ENCODE data around the gene ENAM.
"Not testable (repeated sequence)": the region's sequence is repeated elsewhere in the genome, so short reads cannot be mapped to it uniquely, and the experiment has no call there.

The ENAM gene

DNA sequence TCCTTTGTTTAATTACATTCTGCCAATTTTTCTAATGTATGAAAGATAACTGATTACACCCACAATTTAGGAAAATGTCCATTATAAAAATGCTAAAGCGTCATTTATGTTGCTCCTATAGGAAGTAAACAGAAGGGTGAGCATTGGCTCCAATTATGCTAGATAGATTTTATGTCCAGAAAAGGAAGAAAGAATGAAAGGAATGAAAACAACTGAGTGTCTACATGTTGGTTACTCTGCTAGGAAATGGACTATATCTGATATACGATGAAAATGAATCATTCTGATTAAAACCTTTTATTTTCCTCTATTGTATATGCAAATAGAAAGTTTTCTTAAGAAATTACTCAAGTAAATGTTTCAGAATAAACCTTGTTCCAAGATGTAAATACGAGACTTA, 1.6 kb downstream of the ENAM start:
- DNase-seq: no peak

DNA sequence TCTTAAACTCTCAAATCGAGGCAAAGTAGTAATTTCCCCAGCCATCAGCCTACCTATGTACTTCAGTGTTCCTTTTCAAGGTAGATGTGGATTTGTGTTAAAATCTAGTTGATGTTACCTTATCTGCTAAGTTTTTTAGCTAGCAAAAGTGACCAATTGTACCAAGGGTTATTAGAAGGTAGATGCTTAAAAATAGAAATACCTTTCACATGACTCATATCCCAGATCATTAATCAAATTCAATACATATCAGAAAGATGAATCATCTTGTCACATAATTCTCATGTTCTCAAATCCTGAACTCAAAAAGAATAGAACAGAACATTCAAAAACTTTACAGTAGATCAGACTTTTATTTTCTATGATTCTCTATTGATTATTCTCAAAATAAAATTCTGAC, 3.5 kb downstream of the ENAM start:
- no peak for DNase-seq

DNA sequence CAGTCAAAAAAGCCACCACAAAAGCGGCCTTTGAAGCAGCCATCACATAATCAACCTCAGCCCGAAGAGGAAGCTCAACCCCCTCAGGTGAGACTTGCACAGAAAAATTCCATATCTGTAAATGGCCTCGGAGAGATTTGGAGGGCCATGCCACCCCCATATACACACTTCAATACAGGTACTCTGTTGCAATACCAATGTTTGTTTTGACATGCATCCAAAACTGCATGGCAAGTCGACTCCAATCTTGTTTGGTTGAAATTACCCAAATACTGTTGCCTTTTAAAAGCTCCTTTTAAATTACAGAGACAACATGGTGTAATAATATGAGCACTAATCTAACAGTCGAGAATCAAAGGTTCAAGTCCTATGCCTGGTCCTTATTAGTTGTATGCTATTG, 5.9 kb downstream of the ENAM start:
- no peak for DNase-seq

DNA sequence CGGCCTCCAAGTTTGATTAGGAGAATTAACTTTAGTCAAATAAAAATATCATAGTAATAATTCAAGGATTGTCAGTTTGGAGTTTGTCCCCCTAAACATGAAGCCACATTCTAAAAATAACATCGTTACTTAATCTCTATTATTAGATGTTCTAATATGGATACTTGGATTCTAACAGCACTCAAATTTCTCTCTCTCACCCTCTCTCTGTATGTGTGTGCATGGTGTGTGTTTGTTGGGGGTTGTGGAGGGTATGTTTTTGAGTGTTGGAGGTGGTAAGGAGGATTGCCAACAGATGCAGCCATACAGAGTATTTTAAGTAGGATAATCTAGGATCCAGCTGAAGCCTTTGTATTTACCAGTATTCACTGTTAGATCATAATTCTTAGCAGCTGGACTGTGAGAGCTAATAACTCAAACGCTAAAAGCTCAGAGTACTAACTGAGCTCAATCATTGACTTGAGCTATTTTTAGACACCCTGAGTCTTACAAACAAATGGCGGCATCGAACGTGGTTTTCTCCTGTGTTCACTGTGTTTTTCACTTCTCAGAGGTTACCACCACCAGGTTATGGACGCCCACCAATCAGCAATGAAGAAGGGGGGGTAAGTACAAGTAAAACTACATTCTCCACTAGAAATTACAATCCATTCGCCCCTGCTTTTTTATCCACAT, 8.8 kb downstream of the ENAM start:
- DNase-seq: peak; percentile 68

DNA sequence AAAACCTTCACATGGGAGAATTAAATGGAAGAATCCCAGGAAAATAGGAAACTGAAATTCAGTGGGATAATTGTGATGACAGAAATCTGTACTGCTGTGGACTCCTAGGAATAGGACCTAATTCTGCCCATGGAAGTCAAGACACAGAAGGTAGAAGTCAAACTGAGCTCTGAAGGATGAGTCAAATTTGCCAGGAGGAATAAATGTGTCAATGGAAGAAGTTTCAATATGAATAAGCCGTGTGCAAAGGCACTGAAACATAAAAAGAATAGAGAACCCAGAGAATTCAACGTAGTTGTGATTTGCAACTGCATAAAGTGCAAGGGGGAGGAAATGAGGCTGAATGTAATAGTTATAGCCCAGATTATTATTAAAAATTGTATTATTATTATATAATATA, 11.6 kb downstream of the ENAM start:
- no peak for DNase-seq

DNA sequence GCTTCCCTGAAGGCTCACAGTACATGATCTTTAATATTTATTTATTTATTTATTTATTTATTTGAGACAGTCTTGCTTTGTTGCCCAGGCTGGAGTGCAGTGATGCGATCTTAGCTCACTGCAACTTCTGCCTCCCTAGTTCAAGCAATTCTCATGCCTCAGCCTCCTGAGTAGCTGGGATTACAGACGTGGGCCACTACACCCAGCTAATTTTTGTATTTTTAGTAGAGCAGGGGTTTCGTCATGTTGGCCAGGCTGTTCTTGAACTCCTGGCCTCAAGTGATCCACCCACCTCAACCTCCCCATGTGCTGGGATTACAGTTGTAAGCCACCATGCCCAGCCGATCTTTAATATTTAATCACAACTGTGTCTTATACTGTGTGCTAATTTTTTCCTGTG, 22.2 kb downstream of the ENAM start:
- DNase-seq: not testable (repeated sequence)

DNA sequence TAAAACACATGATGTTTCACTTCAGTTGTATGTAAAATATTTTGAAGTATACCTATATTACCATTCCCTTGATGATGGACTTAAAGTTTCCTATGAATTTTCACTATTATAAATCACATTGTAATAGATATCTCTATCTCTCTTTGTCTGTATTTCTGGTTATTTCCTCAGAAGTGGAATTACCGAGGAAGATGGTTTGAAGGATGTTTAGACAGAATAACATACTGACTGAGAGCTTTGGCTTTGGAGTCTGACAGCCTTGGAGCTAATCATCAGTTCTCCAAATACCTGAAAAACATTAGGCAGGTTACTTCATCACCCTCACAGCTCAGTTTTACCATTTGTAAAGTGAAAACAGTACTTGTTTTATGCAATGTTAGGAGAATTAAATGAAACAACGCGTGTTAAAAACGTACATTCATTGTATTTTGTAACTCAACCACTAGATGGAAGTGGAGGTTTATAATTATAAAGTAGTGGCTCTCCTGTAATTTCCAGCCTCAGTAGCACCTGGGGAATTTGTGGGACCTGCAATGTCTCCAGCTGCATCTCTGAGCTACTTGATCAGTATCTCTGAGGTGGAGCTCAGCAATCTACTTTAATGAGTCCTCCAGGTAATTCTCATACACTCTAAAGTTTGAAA, 23.4 kb downstream of the ENAM start:
- DNase-seq: peak; percentile 65

DNA sequence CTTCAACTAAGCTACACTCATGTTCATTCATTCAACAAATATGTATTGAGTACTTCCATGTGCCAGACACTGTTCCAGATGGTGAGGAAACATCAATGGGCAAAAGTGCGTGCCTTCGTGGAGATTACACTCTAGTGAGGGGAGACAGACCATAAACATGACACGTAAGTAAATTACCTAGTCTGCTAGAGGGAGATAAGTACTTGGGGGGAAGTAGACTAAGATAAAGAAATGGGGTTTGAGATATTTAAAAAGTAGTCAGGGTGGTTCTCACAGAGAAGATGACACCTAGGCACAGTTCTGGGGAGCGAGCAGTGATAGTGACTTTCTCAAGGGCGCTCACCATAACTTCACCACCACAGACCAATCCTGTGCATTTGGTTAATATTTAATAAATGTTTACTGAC, 26.1 kb downstream of the ENAM start:
- DNase-seq: no peak

DNA sequence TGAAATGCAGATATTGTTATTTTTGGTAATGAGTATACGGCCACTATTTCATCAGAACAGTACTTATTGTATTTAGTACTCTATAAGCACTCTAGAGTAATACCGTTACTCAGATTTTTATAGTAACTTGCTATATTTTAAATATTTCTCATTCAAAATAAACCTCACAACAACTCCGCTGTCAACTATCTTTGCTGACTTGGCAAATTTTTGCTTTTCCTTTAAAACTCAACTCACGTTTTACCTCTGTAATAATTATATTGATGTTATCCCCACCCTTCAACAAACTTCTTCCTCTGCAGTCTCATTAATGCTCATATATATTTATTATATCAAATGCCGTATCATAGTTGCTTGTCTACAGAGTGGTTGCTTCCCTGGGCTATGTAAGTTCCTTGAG, 28.8 kb downstream of the ENAM start:
- DNase-seq: no peak

DNA sequence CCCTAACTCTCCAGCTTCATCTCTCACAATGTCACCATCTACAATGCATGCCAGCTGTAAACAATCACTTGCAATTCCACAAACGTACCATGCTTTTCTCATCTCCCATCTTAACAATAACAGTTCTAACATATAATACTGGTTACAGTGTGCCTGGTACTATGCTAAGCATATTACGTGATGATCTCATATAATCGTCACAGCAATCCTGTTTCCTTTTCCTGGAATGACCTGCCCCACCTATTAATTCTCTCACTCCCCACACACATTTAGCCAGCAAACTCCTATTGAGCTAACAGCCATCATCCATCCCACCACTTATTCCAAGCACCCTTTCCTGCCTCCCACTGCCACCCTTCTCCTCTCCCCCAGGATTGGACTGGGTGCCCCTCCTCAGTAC, 29.9 kb downstream of the ENAM start:
- no peak for DNase-seq

DNA sequence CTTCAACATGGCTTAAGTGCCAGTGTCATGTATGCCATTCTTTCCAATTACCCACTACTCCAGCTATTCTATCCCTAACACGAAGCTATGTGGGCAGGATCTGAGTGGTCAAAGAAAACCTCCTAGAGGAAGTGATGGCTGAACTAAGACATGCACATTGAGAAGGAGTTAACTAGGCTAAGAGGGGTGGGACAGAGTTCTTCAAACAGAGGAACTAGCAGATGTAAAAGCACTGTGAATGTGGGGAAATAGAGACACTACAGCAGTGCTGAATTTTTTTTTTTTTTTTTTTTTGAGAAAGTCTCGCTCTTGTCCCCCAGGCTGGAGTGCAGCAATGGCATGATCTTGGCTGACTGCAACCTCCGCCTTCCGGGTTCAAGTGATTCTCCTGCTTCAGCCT, 31.6 kb downstream of the ENAM start:
- no peak for DNase-seq

DNA sequence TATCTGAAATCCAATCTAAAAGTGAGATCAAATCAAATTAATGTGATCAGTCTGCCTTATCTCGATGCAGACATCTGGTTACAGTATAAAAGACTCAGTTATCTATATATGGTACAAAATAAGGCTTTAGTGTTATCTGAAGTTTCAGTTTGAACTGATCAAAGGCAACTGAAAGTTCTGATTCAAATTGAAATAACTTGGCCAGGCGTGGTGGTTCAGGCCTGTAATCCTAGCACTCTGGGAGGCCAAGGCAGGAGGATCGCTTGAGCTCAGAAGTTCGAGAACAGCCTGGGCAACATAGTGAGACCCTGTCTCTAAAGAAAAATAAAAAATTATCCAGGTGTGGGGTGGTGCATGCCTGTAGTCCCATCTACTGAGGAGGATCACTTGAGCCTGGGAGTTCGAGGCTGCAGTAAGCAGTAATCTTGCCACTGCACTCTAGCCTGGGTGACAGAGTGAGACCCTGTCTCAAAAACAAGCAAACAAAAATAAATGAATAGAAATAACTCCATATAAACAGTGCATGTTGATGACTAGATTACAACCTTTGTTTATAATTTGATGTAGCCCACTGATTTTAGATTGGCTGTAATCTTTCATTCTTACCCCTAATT, 32.9 kb downstream of the ENAM start:
- DNase-seq: not testable (repeated sequence)

DNA sequence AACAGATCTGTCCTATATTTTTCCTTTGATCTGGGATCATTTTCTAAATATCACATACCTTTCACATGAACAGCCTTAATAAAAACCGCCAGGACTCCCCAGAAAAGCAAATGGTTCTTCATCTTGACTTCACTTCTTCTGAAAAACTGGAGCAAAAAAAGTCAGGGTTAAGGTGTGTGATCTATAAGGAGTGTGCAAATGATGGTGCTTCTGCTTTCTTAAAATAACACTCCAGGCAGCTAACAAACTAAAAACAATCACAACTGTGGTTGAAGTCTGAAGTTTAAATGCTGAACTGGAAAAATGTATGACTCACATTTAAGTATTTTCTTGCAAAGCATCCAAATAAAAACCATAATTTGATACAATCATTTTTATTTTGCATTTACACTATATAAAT, 37.8 kb downstream of the ENAM start, which contains the start of gene JCHAIN:
Gene JCHAIN (minus strand): TSS at position 140 of the 400 bp plus-strand sequence. CDS start 18 bp downstream, at position 122.
- no peak for DNase-seq

DNA sequence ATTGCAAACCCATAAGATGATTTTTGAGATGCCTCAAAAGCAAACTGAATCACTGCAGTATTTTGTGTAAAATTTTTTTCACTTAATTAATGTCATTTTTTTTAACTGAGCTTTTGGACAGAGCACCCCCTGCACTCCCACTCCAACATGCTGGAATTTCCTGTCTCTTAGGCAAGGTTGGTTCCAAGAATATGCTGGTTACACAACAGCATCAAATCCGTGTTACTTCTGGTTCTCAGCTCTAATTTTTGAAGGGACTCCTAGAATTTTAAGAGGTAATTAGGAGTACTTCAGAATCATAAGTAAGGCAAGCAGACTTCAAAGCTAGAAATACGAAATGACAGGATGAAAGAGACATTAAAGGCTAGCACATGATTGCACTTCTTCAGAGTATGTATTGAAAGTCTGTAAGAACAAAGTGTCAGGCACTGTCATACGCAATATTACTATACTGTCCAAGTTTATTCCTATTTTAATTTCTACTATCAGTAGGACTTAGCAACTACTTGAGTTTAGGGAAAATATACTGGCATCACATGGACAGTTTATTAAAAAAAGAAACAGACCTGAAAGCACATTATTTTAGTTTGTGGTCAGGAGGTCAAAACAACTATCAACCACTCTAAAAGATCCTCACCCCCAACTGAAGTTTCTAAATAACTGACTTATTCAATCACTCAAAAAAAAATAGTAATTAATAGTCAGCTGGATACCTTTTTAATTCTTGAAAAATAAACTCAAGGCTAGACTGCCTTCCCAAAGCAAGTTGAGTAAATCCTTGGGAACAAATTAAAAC, 39.4 kb downstream of the ENAM start:
- DNase-seq: no peak

DNA sequence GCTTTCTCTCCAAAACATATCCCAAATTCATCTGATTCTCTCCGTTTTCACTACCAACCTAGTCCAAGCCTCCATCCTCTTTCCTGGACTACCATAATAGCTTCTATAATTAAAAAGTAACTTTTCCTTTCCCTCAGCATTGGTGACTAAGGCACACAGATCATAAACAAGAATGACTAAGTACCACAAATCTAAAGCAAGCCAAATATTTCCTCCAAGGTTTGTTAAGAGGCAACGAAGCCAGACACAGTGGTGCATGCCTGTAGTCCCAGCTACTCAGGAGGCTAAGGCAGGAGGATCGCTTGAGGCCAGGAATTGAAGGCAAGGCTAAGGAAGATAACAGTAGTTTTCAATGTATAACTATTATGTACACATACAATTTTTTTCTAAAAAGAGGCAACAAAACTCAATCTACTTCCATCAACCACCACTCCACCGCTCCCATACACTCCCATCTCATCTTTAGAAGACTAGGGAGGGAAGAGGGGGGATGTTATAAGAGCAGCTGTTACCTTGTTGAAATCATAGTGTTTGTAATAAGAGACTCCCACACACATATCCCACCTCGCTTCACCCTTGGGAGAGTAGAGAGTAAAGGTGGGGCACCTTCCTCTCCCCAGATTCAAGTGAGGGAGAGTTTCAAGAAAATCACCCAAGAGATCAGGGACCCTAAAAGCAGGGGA, 41.9 kb downstream of the ENAM start:
- no peak for DNase-seq

DNA sequence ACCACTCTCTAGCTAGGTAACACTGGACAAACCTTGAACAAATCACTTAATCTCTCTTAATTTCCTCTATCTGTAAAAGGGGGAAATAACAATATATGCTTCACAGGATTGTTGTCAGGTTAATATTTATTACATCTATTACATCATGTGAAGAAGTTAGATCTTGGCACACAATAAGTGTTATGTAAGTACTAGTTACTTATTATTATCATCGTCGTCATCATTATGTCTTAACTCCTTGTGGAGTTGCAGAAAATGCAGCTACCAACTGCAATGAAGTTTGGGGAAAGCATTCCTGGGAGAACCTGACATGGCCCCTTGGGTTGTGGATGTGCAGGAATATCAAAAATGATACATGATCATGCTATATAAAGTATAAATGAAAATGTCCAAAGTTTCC, 42.5 kb downstream of the ENAM start:
- DNase-seq: no peak

DNA sequence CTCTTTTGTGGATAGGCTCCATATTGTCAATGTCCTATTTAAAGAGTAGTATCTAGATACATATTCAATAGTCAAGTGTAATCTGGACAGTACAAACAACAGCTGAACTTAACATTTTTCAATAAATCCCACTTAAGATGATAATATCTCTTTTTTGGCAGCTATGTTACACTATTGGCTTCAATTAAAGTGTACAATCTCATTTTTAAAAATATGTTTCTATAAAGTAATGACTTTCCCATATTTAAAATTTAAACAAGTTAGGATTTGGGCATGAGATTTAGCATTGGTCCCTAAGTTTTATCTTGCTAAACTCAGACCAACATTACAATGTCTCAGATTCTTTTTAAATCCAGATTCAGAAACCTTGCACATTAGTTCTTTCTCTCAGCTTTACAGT, 45.6 kb downstream of the ENAM start:
- DNase-seq: no peak

DNA sequence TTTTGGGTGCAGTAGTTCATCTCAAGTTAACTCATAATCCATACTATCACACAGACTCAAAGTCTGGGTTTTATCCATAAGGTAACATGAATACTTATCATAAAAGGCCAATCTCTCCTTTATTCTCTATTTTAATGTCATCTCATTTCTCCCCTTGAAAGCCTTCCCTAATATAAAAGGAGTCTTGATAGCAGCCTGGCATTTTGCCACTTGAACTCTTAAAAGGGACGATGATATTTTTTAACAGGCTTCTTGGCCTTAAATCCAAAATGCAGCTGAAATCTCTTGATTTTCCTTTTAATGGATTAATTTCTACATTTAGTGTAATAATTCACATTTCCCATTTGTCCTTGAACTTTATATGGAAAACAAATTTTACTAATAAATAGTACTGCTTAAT, 46.2 kb downstream of the ENAM start:
- no peak for DNase-seq

DNA sequence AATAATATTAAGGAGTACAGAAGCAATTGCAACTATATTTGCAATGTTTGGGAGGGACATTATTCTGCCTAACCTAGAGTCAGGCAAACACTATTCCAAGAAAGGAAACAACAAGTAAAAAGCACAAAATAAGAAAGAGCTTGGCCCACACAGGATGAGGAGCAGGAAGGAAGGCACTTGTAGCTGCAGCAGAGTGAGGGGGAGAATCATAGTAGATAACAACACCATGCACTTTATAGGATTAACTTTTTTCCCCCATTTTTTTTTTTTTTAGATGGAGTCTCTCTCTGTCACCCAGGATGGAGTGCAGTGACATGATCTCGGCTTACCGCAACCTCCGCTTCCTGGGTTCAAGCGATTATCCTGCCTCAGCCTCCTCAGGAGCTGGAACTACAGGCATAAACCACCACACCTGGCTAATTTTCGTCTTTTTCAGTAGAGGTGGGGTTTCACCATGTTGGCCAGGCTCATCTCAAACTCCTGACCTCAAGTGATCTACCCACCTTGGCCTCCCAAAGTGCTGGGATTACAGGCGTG, 48.1 kb downstream of the ENAM start:
- no peak for DNase-seq

DNA sequence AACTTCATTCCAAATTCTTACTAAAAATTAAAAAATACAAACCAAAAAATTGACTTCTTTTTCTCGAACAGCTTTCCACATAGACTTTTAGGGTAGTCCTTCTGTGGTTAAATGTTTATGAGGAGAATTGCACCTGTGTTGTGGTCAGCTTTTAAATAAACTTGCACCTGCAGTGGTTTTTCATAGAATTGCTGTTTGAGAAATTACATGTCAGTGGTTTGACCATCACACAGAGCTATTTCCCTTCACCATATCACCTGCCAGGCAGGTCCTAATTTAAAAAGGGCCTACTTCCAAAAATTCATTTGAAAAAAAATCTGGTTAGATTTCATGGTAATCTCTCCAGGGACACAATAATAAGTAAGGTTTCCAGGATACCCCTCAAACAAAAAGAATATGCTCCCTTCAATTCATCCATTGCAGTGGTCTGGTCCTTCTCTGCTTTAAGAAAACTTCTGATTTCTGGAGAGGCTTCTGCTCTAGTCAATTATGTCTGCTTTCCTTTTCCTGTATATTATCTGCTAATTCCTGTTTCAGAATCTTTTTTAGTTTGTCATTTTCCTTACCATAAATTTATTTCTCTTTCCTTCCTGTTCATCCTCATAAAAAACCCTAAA, 49.9 kb downstream of the ENAM start:
- DNase-seq: no peak

DNA sequence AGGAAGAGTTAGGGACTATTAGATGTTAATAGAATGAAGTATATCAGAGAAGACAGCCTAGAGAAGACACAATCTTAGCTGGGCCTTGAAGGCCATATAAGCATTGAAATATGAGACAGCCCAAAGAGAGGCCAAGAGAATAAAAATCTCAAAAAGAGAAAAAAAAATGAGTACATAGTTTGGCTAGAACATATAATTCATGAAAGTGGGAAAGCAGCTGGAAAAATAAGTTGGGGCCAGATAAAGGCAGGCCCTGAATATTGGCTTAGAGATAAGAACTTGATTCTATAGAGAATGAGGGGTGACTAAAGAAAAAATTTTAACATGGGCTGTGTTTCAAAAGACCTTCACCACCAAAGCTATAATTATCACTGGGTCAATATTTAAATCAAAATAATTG, 52.4 kb downstream of the ENAM start:
- no peak for DNase-seq

DNA sequence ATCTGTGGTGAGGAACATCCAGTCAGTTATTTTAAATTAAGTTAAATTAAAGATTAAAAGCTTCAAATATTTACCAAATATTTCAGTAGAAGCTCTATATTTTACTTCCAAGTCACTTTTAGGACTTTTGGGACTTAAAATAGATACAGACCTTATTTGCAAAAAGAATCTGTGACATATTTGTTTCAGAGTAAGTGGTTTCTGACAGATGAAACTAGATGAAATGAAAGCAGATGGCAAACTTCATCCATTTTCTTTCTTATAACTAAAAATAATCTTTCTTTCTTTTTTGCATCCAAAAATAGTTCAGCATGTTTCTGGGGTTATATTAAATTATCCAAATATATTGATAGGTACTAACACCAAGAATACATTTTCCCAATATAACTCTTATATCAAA, 53.2 kb downstream of the ENAM start:
- DNase-seq: no peak
